ENCODE data around the gene GOLGA3.

DNA sequence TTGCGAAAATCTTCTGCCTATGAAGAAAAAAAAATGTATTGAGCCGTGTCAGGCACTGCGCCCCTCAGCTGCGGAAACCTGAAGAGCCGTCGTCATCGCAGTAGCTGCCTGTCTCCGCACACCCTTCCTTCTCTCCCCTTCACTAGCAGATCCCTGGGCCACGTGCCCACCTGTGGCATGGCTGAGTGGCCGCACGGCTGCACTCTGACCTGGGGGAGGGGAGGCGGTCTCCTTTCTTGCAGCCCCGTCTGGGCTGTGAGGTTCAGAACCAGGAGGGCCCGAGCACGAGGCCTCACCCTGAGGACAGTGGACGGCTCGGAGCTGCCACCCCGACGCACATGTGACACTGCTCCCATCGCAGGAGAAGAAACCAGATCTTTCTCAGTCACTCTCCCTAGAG, 93.2 kb downstream of the GOLGA3 start:
- TF ChIP-seq, protein P1, sequence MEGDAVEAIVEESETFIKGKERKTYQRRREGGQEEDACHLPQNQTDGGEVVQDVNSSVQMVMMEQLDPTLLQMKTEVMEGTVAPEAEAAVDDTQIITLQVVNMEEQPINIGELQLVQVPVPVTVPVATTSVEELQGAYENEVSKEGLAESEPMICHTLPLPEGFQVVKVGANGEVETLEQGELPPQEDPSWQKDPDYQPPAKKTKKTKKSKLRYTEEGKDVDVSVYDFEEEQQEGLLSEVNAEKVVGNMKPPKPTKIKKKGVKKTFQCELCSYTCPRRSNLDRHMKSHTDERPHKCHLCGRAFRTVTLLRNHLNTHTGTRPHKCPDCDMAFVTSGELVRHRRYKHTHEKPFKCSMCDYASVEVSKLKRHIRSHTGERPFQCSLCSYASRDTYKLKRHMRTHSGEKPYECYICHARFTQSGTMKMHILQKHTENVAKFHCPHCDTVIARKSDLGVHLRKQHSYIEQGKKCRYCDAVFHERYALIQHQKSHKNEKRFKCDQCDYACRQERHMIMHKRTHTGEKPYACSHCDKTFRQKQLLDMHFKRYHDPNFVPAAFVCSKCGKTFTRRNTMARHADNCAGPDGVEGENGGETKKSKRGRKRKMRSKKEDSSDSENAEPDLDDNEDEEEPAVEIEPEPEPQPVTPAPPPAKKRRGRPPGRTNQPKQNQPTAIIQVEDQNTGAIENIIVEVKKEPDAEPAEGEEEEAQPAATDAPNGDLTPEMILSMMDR (IDR thresholded peaks at IDR 0.05), result no peak
- TF ChIP-seq EZH2 (IDR thresholded peaks at IDR 0.05; ENCODE audit: borderline replicate concordance, insufficient read depth, low read depth, low read length, poor library complexity, severe bottlenecking), result no peak

Measured in B cell (primary cell).